LNCAP (cell line): ENCODE data around the gene PTPA.

Source experiments
- CTCF ChIP-seq: fragments of 450-650 bp; IDR thresholded peaks from 2 replicates; pipeline ENCODE4 v1.5.1; 2017; ENCODE audit warnings: mild to moderate bottlenecking

PTPA gene

DNA sequence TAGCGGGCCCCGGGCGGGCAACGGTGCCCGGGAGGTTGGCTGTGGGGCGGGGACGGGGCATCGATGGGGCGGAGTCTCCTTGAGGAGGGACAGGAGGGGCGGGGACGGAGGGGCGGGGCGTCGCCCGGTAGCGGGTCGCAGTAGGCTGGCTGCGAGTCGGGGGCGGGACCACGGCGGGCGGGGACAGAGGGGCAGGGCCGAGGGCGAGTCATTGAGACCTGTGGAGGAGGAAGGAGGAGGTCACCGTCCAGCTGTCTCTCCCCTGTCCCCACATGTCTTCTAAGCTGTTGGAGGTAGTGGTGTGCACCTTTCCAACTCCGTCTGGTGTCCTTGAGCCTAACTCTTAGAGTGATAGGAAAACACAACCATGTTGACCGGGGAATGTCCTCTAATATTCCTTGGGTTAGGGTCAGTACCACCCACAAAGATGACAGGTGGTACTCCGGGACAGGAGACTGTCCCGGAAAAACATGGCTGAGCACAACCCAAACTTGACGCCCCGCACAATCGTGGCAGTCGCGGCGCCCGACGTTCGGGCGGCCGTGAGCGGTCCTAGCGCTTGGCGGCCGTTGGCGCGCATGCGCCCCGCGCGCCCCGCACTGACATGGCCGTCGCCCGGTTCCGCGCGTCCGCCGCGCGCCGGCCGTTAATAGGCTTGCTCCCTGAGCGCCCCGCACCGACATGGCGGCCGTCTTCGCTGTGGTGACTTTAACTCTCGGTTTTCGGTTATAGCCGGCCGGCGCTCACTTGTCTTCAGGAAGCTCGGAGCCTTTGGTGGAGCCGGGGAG, at the start of gene PTPA, which contains the start of gene CRAT:
Gene PTPA, plus strand, starts transcription at position 676 of the 788 bp plus-strand sequence. CDS start 186 bp downstream, outside the sequence.
Gene CRAT, minus strand, starts transcription at position 54 of the 788 bp plus-strand sequence. CDS start 284 bp downstream, outside the sequence.
- no peak for TF ChIP-seq CTCF

DNA sequence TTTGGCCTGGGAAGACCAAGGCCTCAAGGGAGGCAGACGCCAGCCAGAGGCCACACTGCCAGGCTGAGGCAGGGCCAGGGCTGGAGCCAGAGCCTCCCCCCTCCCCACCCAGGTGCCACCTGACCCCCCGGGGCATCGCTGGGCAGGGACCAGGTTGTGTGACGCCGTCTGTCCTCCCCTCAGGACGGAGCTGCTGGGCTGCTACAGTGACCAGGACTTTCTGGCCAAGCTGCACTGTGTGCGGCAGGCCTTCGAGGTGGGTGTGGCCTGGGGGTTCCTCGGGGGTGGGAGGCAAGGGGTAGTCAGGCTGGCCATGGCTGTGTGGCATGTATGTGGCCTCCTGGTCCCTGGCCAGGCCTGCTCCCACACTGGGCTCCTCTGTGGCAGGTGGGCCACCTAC, 48.2 kb upstream of the PTPA start:
- TF ChIP-seq CTCF, result no peak

DNA sequence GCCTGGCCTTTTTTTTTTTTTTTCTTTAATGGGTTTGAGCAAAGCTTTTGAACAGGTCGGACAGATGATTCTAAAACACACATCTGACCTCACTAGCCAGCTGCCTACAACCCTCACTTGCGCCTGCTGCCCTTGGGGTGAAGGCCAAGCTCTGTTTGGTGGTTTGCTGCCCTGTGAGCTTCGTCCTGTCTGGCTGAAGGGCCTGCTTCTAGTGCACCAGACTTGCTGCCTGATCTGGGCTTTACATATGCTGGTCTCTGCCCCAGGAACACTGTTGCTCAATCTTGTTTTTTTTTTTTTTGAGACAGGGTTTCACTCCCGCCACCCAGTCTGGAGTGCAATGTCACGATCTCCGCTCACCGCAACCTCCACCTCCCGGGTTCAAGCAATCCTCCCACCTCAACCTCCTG, 46.7 kb upstream of the PTPA start:
- no peak for TF ChIP-seq CTCF

- no peak for TF ChIP-seq CTCF
Observed at GRCh38 chr9:129068110-129068509, 43.1 kb upstream of the PTPA start.

DNA sequence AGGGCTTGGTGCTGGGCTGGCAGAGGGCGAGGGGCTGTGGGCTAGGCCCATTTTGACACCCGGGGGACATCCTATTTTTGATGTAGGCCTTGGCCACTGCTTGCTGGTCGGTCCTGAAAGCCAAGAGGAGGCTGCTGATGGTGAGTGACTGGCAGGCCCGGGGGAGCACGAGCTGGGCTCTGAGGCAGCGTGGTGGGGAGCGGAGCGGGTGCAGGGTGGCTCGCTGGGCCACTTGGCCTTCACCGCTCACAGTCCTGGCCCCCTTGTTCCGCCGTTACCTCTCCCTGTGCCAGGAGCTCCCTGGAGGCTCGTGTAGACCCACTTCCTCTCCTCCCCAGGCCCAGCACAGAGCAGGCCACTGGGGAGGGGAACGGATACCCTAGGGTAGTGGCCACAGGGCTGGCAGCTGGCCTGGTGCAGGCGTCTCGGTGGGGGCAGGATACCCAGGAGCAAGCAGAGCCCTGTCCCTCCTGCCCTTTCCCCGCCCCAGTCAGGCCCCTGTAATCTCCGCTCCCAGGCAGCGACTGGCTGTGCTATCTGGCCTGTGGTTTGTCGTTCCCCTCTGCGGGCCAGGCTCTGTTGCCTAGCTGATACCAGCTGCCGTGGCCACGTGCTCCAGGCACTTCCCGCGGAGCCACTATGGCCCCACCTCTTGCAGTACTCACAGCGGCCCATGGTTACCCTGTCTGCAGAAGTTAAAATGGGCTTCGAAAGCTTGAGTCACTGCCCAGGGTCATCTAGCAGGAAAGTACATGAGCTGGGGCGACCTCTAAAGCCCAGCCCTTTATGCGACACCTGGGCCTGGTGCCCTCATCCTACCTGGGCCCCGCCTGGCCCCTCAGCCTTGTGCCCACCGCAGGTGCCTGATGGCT, 42.0 kb upstream of the PTPA start:
- TF ChIP-seq CTCF, result no peak

GRCh38 chr9:129069862-129070641, 41.2 kb upstream of the PTPA start:
- no peak for TF ChIP-seq CTCF
